Activated CD8-positive, alpha-beta memory T cell treated with anti-CD3 and anti-CD28 coated beads, Interleukin-2, amount 10 ng/mL, durations not matched to agents 7 days and 5 days (primary cell): ENCODE data around the gene CHRNA9. TPM values are rescaled to one million over a fixed set of nuclear protein-coding genes. Genes with fewer than 3 reads are reported as not detected.
A peak's percentile ranks its signal among the peaks of the same experiment; 100 is the strongest.

Source experiments
- ATAC-seq: fragments of 150-1000 bp; cut with Tn5 transposase; one replicate; pipeline ENCODE4 v1.10.0; 2021; ENCODE audit warnings: moderate library complexity
- CTCF ChIA-PET: fragments of 350-600 bp; sonication (Branson Sonifier 250); formaldehyde crosslinking; loops from one replicate; lab custom pipeline; 2021; ENCODE audit warnings: antibody characterized with exemption; lab: Charles Lee
- DNase-seq: peaks from one replicate; pipeline ENCODE4 v3.0.0-alpha.2; 2020
- H3K27ac Mint-ChIP-seq: one replicate; pipeline ENCODE4 v1.8.0; 2021; ENCODE audit warnings: mild to moderate bottlenecking, mixed read lengths
- H3K27me3 Mint-ChIP-seq: one replicate; pipeline ENCODE4 v1.8.0; 2021; ENCODE audit warnings: mixed read lengths
- H3K36me3 Mint-ChIP-seq: one replicate; pipeline ENCODE4 v1.8.0; 2021; ENCODE audit warnings: mild to moderate bottlenecking, mixed read lengths
- H3K4me1 Mint-ChIP-seq: one replicate; pipeline ENCODE4 v1.8.0; 2021; ENCODE audit warnings: mixed read lengths
- H3K4me3 Mint-ChIP-seq: one replicate; pipeline ENCODE4 v1.8.0; 2021; ENCODE audit warnings: mild to moderate bottlenecking, moderate library complexity, mixed read lengths
- H3K9me3 Mint-ChIP-seq: one replicate; pipeline ENCODE4 v1.8.0; 2022; ENCODE audit warnings: low read depth, mixed read lengths
- total RNA-seq, 2 experiments: library from RNA; stranded (reverse); gene quantifications; one replicate each; pipeline ENCODE4 v1.2.3, GENCODE V29; 2021

CHRNA9 gene
- total RNA-seq, 2 experiments from 2014 or later: 0.18 TPM; not detected in 1

DNA sequence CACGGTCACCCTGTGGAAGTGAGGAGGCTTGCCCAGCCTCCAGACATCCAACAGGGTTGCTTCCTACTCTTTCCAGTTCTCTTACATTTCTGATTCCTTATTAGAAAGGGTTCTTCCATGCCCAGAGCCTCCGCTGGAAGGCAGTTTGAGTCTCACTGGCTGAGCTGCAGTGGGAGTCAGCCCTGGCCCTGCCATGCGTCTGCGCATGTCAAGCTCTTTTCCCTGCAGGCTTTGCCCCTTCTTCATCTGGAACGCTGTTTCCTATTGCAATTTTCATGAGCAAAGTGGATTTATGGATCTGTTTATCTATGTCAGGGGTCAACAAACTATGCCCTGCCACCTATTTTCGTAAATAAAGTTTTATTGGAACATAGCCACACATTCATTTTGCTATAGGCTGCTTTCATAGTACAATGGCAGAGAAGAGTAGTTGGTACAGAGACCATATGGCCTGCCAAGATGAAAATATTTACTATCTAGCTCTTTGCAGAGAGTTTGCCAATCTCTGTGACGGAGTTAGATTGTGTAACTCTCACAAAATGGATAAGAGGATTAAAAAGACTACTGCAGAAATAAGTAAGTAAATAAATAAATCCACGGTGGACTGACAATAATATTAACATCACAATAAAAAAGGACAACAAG lies 3.9 kb upstream of the CHRNA9 start:
- H3K9me3 Mint-ChIP-seq: no peaks in the 10 kb centered on the region
- H3K27ac Mint-ChIP-seq: no peak overlapping the region
- no peaks in the 10 kb centered on the region for H3K4me1 Mint-ChIP-seq
- CTCF ChIA-PET: interaction anchor here (0.6 to 1.3 kb wide), 3 partner anchors 9 to 30 kb away, joined by 3 read pairs; no protein-coding TSS in a partner anchor
- DNase-seq (peak; percentile 4), ATAC-seq (no peak)
- H3K36me3 Mint-ChIP-seq: no peaks in the 10 kb centered on the region
- peaks cover 13% of the 10 kb centered on the region for H3K27me3 Mint-ChIP-seq
- H3K4me3 Mint-ChIP-seq: no peak overlapping the region

- ATAC-seq: no peak
Measured at GRCh38 chr4:40331961-40332360, 3.2 kb upstream of the CHRNA9 start.

DNA sequence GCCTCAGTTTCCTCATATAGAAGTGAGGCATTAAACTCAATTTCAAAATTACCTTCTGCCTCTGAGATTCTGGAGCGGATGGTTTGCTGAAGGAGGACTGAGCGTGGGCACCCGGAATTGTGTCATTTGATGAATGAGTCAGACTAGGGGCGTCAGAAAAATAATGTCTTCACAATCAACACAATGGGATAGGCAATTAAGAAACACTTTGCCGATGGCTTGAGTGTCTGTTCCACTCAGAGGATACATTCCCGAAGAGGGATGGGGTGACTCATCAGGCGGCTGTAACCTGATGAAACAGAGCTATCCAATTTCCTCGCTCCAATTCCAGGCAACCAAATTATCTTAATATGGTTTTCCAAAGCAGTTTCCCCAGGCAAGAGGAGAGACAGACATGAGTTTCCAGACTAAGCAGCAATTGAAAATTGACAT lies 1.2 kb upstream of the CHRNA9 start:
- Mint-ChIP-seq H3K36me3 (no peaks in the 10 kb centered on the region), H3K4me3 (no peak overlapping the region), H3K27me3 (peaks cover 12% of the 10 kb centered on the region), H3K27ac (no peak overlapping the region), H3K9me3 (no peaks in the 10 kb centered on the region), H3K4me1 (peaks cover 4% of the 10 kb centered on the region)
- CTCF ChIA-PET: no interaction called here
- no peak for ATAC-seq
- DNase-seq: no peak

More at GRCh38 chr4:40331961-40332360, 3.2 kb upstream of the CHRNA9 start:
- CTCF ChIA-PET: interaction anchor here (0.7 to 1.3 kb wide), 3 partner anchors 10 to 188 kb away, joined by 3 to 4 read pairs (median 3); no protein-coding TSS in a partner anchor
- peak; percentile 8 for DNase-seq
- no peak overlapping the region for H3K27ac Mint-ChIP-seq
- no peaks in the 10 kb centered on the region for H3K4me1 Mint-ChIP-seq
- H3K36me3 Mint-ChIP-seq: no peaks in the 10 kb centered on the region
- peaks cover 13% of the 10 kb centered on the region for H3K27me3 Mint-ChIP-seq
- no peaks in the 10 kb centered on the region for H3K9me3 Mint-ChIP-seq
- no peak overlapping the region for H3K4me3 Mint-ChIP-seq

- ATAC-seq (no peak), DNase-seq (no peak)
- H3K9me3 Mint-ChIP-seq: no peaks in the 10 kb centered on the region
- peaks cover 10% of the 10 kb centered on the region for H3K4me1 Mint-ChIP-seq
- H3K4me3 Mint-ChIP-seq: no peak overlapping the region
- H3K27me3 Mint-ChIP-seq: peaks cover 12% of the 10 kb centered on the region
- CTCF ChIA-PET: interaction anchor here (2.8 kb wide), 1 partner anchor 10 kb away, joined by 10 read pairs; no protein-coding TSS in a partner anchor
- H3K36me3 Mint-ChIP-seq: no peaks in the 10 kb centered on the region
- H3K27ac Mint-ChIP-seq: no peak overlapping the region
Measured at GRCh38 chr4:40335525-40335894, 377 bp downstream of the CHRNA9 start.

DNA sequence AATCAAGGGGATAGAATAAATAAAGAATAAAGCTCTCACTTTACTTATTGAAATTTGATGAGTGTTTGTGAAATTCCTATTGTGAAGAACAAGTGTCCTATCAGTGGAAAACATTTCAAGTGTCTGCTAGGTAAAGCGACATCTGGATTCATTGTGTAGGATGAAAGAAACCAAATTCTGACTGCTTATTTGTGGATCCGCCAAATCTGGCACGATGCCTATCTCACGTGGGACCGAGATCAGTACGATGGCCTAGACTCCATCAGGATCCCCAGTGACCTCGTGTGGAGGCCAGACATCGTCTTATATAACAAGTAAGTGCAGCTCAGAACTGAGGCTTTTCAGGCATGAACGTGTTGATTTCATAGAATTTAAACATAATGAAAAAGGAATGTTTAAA lies 1.9 kb downstream of the CHRNA9 start:
- Mint-ChIP-seq H3K4me3 (no peak overlapping the region), H3K9me3 (no peaks in the 10 kb centered on the region), H3K36me3 (no peaks in the 10 kb centered on the region), H3K27ac (no peak overlapping the region), H3K27me3 (peaks cover 10% of the 10 kb centered on the region), H3K4me1 (peaks cover 10% of the 10 kb centered on the region)
- CTCF ChIA-PET: interaction anchor here (1.0 to 2.8 kb wide), 2 partner anchors 9 to 11 kb away, joined by 3 to 10 read pairs; no protein-coding TSS in a partner anchor
- ATAC-seq (no peak), DNase-seq (no peak)

DNA sequence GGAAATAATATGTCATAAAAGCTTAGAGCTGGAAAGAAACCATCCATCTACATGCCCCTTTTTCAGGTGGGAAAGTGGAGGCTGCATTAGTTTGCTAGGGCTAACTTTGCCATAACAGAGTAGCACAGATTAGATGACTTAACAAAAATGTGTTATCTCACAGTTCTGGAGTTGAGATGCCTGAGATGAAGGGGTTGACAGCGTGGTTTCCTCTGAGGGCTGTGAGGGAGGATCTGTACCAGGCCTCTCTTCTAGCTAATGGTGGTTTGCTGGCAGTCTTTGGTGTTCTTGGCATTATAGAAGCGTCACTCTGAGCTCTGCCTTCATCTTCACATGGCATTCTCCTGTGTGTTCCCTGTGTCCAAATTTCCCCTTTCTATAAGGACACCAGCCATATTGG lies 2.4 kb downstream of the CHRNA9 start:
- ATAC-seq: no peak
- H3K36me3 Mint-ChIP-seq: peaks cover 3% of the 10 kb centered on the region
- DNase-seq: no peak
- peaks cover 13% of the 10 kb centered on the region for H3K27me3 Mint-ChIP-seq
- CTCF ChIA-PET: interaction anchor here (1.0 to 2.8 kb wide), 3 partner anchors 9 to 23 kb away, joined by 3 to 10 read pairs (median 4); no protein-coding TSS in a partner anchor
- peaks cover 3% of the 10 kb centered on the region for H3K9me3 Mint-ChIP-seq
- peaks cover 10% of the 10 kb centered on the region for H3K4me1 Mint-ChIP-seq
- H3K4me3 Mint-ChIP-seq: no peak overlapping the region
- no peak overlapping the region for H3K27ac Mint-ChIP-seq

- no peak overlapping the region for H3K27ac Mint-ChIP-seq
- peaks cover 10% of the 10 kb centered on the region for H3K4me1 Mint-ChIP-seq
- DNase-seq: no peak
- CTCF ChIA-PET: interaction anchor here (1.2 kb wide), 1 partner anchor 362 kb away, joined by 3 read pairs; the partner anchor contains the start of gene PDS5A
- peak; percentile 49 for ATAC-seq
- H3K9me3 Mint-ChIP-seq: peaks cover 4% of the 10 kb centered on the region
- peaks cover 4% of the 10 kb centered on the region for H3K36me3 Mint-ChIP-seq
- H3K27me3 Mint-ChIP-seq: peaks cover 12% of the 10 kb centered on the region
- H3K4me3 Mint-ChIP-seq: no peak overlapping the region
Measured at GRCh38 chr4:40340030-40340429, 4.9 kb downstream of the CHRNA9 start.

DNA sequence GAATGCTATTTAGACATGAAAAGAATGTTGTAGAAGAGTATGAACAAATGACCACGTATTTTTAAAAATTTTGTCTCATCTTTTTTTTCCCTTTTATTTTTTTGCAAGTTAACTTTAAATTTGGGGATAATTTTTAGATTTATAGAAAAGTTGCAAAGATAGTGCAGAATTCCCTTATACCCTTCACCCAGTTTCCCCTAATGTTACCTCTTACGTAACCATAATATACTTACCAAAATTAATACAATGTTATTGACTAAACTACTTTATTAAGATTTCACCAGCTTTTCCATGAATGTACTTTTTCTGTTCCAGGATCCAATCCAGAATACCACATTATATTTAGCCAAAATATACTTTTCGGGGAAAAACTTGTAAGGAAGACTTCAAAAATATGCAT lies 12.3 kb downstream of the CHRNA9 start:
- CTCF ChIA-PET: no interaction called here
- no peak for ATAC-seq
- no peak overlapping the region for H3K4me3 Mint-ChIP-seq
- peaks cover 2% of the 10 kb centered on the region for H3K36me3 Mint-ChIP-seq
- no peak overlapping the region for H3K27ac Mint-ChIP-seq
- peaks cover 6% of the 10 kb centered on the region for H3K4me1 Mint-ChIP-seq
- peaks cover 2% of the 10 kb centered on the region for H3K9me3 Mint-ChIP-seq
- DNase-seq: no peak
- peaks cover 3% of the 10 kb centered on the region for H3K27me3 Mint-ChIP-seq

- H3K27me3 Mint-ChIP-seq: no peaks in the 10 kb centered on the region
- H3K4me3 Mint-ChIP-seq: no peak overlapping the region
- peaks cover 6% of the 10 kb centered on the region for H3K4me1 Mint-ChIP-seq
- no peak overlapping the region for H3K27ac Mint-ChIP-seq
- no peaks in the 10 kb centered on the region for H3K36me3 Mint-ChIP-seq
- DNase-seq: no peak
- CTCF ChIA-PET: no interaction called here
- H3K9me3 Mint-ChIP-seq: no peaks in the 10 kb centered on the region
- no peak for ATAC-seq
Measured at GRCh38 chr4:40348000-40348399, 12.9 kb downstream of the CHRNA9 start.

- DNase-seq: no peak
- CTCF ChIA-PET: no interaction called here
- ATAC-seq: no peak
- Mint-ChIP-seq H3K9me3 (no peaks in the 10 kb centered on the region), H3K4me3 (no peak overlapping the region), H3K36me3 (no peaks in the 10 kb centered on the region), H3K4me1 (peaks cover 6% of the 10 kb centered on the region), H3K27me3 (no peaks in the 10 kb centered on the region), H3K27ac (no peak overlapping the region)
Measured at GRCh38 chr4:40349561-40350198, 14.5 kb downstream of the CHRNA9 start.

DNA sequence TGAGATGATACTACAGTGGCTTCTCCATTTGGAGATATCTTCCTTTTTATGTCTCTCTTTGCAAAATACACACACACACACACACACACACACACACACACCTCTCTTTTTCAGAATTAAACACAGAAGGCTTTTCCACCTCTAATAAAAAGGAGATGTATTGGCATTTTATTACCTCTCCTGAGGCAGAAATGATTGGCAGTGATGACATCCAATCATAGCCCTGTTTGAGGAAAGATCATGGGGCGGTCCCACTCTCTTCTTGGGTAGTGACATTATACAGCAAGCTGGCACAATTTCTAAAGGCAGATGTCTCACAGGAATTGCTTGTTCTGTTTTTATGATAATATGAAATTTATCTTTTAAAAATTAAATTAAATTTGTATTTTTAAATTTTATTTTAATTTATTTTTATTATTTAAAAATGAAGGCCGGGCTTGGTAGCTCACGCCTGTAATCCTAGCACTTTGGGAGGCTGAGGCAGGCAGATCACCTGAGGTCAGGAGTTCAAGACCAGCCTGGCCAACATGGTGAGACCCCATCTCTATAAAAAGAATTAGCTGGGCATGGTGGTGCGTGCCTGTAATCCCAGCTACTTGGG lies 15.6 kb downstream of the CHRNA9 start:
- Mint-ChIP-seq H3K36me3 (no peaks in the 10 kb centered on the region), H3K4me3 (no peak overlapping the region), H3K4me1 (peaks cover 6% of the 10 kb centered on the region), H3K27me3 (no peaks in the 10 kb centered on the region), H3K27ac (no peak overlapping the region), H3K9me3 (no peaks in the 10 kb centered on the region)
- CTCF ChIA-PET: no interaction called here
- DNase-seq (no peak), ATAC-seq (no peak)

GRCh38 chr4:40354158-40354557 lies 19.0 kb downstream of the CHRNA9 start:
- Mint-ChIP-seq H3K9me3 (no peaks in the 10 kb centered on the region), H3K27ac (no peak overlapping the region), H3K4me1 (peaks cover 6% of the 10 kb centered on the region), H3K36me3 (no peaks in the 10 kb centered on the region), H3K27me3 (no peaks in the 10 kb centered on the region), H3K4me3 (no peak overlapping the region)
- ATAC-seq: no peak
- no peak for DNase-seq
- CTCF ChIA-PET: no interaction called here

GRCh38 chr4:40355131-40355530 lies 20.0 kb downstream of the CHRNA9 start:
- CTCF ChIA-PET: no interaction called here
- no peaks in the 10 kb centered on the region for H3K36me3 Mint-ChIP-seq
- no peak for DNase-seq
- peaks cover 5% of the 10 kb centered on the region for H3K27me3 Mint-ChIP-seq
- no peaks in the 10 kb centered on the region for H3K4me1 Mint-ChIP-seq
- no peak for ATAC-seq
- H3K27ac Mint-ChIP-seq: no peak overlapping the region
- H3K4me3 Mint-ChIP-seq: no peak overlapping the region
- H3K9me3 Mint-ChIP-seq: no peaks in the 10 kb centered on the region
